HG03135 (cell line): ENCODE results near the gene ATP2A2.

Experiments used
- ATAC-seq: cut with Tn5 transposase; IDR thresholded peaks from one replicate; pipeline ENCODE4 v1.9.1; 2021; ENCODE audit warnings: mild to moderate bottlenecking, moderate library complexity; ENCODE audit not compliant: unreplicated experiment

Gene ATP2A2

GRCh38 chr12:110289044-110289710, 8.1 kb downstream of the ATP2A2 start:
- no peak for ATAC-seq

GRCh38 chr12:110289711-110290078, 8.6 kb downstream of the ATP2A2 start:
- no peak for ATAC-seq

- no peak for ATAC-seq
These were observed 20.2 kb downstream of the ATP2A2 start for GRCh38 chr12:110301065-110301806.

GRCh38 chr12:110304061-110304551, 23.1 kb downstream of the ATP2A2 start:
- no peak for ATAC-seq

DNA sequence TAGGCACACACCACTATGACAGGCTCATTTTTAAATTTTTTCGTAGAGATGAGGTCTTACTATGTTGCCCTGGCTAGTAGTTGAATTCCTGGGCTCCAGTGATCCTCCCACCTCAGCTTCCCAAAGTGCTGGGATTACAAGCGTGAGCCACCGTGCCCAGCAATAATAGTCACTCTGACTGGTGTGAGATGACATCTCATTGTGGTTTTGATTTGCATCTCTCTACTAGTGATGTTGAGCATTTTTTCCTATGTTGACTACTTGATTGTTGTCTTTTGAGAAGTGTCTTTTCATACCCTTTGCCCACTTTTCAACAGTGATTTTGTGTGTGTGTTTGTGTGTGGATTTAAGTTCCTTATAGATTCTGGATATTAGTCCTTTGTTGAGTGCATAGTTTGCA, 26.3 kb downstream of the ATP2A2 start:
- no peak for ATAC-seq

- no peak for ATAC-seq
These were observed 29.7 kb downstream of the ATP2A2 start for GRCh38 chr12:110310763-110311162.

GRCh38 chr12:110311903-110312302, 30.9 kb downstream of the ATP2A2 start:
- ATAC-seq, result no peak

GRCh38 chr12:110312581-110313360, 31.7 kb downstream of the ATP2A2 start:
- ATAC-seq, result no peak

GRCh38 chr12:110314308-110314707, 33.3 kb downstream of the ATP2A2 start:
- ATAC-seq, result no peak

GRCh38 chr12:110316861-110317260, 35.8 kb downstream of the ATP2A2 start:
- ATAC-seq, result no peak

DNA sequence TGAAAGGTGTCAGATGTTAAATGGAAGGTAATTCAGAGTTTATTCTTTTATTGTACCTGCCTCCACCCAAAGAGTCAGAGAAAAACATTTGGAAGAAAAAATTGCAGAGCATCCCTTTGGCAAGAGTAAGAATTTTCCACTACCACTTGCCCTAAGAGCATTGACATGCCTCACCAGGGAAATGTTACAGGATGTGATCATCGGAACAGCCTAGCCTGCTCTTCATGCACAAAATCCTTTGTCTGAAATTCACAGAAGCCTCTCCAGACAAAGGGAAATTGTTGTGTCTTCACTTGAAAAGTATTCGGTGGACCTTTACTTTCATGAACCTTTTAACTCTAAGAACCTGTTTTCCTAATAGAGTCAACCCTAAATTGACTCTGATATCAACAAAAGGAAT, 36.9 kb downstream of the ATP2A2 start:
- no peak for ATAC-seq

DNA sequence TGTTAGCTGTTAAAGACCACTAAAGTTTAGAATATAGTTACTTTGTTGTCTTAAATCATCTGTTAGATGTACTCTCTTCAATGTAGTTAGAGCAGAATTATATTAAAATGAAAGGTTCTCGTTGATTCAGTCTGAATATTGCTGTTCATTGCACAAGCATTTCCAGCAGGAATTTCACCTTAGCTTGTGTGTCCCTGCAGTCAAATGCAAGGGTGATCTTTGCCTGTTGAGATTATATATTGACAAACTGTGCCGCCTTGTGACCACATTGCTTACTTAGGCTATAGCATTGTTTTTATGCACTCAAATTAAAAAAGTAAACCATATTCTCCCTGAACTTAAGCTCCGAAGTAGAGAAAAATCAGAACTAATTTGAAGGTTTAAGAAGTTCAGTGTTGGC, 39.5 kb downstream of the ATP2A2 start:
- no peak for ATAC-seq

GRCh38 chr12:110329710-110330109, 48.7 kb downstream of the ATP2A2 start:
- no peak for ATAC-seq

- no peak for ATAC-seq
These were observed 49.1 kb downstream of the ATP2A2 start for GRCh38 chr12:110330124-110330523.

DNA sequence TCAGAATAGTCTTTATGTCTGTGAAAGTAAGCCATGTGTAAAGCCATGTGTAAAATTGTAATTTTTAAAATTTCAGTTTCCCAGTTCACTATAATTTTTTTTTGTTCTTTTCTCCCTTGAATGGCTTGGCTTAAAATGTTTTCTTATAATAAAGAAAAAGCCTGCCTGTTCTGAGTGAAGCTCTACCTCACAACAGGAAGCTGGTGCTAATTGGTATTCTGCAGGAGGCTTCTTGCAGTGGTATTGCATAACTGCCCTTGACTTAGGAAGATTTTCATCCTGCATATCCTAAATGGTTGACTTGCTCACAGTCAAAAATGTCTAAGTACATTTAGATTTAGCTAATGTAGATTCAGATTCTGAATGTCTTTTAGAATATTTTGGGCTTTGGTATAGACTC, 49.5 kb downstream of the ATP2A2 start:
- no peak for ATAC-seq

GRCh38 chr12:110333201-110333600, 52.2 kb downstream of the ATP2A2 start:
- no peak for ATAC-seq

DNA sequence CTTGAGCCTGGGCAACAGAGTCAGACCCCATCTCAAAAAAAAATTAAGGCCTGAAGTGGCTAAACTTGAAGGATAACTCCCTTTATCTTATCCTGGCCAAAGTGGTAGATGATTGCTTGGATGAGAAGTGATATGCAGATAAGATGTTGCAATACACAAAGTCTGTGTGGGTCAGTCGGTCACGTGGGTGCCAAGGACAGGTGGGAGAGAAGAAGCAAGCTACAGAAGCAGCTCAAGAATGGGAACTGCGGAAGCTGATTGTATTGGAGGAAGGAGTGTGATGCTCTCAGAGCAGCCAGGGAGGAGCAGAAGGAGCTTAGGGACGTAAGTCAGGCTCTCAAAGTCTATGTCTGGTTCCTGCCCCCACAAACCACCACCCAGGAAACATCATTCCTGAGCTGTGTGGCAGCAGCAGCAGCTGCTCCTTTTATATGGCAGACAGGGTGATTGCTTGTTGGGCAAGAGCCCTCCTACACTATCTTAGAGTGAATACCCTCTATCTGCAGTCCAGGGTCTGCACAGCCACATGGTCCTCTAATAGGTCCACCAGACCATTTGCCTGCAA, 54.5 kb downstream of the ATP2A2 start:
- no peak for ATAC-seq

DNA sequence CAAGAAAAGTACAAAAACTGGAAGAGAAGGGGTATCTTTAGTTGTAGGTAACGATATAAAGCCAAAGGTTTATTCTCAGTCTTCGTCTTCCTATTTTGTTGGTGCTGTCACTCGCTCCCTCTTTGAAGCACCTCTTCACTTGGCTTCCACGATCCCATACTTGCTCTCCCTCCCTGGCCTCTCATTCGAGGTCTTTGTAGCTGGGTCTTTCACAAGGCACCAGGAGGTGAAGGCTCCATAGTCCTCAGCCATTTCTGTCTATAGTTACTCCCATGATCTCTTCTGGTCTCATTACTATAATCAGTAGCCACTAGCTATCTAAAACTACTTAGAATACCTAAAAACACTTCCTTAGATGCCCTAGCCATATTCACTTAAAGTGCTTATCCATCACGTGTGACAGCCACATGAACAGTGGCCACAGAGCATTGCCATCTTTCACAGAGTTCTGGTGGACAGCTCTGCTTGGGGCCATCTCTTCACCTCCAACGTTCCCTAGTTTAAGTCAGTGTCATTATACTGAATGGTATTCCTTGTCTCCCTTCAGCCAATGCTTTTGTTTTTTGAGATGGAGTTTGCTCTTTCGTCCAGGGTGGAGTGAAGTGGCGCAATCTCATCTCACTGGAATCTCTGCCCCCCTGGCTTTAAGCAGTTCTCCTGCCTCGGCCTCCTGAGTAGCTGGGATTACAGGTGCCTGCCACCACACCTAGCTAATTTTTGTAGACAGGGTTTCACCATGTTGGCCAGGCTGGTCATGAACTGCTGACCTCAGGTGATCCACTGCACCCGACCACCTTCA, 57.1 kb downstream of the ATP2A2 start:
- no peak for ATAC-seq

- ATAC-seq, result no peak
These were observed 57.7 kb downstream of the ATP2A2 start for GRCh38 chr12:110338754-110339153.

DNA sequence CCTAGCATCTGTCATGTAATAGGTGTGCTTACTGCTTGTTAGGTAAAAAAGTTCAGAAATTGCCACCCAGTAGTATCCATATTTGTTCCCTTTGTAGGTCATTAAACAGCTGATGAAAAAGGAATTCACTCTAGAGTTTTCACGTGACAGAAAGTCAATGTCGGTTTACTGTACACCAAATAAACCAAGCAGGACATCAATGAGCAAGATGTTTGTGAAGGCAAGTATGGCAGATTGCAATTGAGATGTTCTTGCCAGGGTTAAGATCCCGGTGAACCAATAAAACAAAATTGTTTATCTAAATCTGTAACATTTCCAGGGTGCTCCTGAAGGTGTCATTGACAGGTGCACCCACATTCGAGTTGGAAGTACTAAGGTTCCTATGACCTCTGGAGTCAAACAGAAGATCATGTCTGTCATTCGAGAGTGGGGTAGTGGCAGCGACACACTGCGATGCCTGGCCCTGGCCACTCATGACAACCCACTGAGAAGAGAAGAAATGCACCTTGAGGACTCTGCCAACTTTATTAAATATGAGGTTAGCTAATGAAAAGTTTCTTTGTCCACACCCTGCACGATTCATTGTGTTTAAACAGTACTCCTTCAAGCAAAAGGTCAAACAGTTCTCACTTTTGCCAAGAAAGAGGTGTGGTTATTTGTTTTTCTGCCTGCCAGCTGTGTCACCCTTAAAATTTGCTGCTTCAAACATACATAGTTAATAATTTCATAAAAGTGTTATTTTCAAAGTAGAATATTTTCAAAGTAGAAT, 58.3 kb downstream of the ATP2A2 start:
- no peak for ATAC-seq
